ENCODE measurements around the gene PRKG1.

DNA sequence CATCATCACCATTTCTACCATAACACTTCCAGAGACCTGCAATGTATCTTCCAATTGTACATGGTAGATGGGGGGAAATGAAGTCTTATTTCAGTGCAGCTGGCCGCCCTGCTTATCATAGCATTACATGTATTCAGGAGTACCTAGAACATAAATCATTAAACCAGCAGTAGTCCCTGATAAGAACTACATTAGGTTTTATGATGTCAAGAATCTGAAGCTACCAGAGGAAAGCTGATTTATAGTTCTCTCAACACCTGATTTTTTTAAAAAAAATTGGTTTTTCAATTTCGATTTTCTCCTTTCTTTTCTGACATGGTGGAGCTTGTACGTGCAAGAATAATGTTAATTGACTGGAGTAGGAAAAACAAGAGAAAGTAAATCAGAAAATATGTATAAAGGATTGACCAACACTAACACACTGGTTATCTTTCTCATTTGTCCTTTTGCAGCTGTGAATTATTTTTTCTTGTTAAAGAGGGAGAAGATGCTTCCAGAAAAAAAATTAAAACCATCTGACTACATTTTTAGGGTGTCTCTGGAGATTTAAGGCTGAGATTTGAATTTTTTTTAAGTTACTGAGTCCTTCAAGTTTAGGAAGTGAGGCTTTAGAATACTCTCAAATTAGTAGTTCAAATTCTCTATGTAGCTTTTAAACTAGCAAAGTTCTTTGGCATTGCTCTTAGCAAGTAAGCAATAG, 566.0 kb downstream of the PRKG1 start:
- TF ChIP-seq POLR2AphosphoS5 (IDR thresholded peaks at IDR 0.05; ENCODE audit: low read depth, low read length) (no peak), SIN3A (IDR thresholded peaks at IDR 0.05; ENCODE audit: borderline replicate concordance, insufficient read depth, low read length) (no peak), TAF1 (IDR thresholded peaks at IDR 0.05; ENCODE audit: borderline replicate concordance, insufficient read depth, low read length) (no peak)
- TF ChIP-seq, protein P1, sequence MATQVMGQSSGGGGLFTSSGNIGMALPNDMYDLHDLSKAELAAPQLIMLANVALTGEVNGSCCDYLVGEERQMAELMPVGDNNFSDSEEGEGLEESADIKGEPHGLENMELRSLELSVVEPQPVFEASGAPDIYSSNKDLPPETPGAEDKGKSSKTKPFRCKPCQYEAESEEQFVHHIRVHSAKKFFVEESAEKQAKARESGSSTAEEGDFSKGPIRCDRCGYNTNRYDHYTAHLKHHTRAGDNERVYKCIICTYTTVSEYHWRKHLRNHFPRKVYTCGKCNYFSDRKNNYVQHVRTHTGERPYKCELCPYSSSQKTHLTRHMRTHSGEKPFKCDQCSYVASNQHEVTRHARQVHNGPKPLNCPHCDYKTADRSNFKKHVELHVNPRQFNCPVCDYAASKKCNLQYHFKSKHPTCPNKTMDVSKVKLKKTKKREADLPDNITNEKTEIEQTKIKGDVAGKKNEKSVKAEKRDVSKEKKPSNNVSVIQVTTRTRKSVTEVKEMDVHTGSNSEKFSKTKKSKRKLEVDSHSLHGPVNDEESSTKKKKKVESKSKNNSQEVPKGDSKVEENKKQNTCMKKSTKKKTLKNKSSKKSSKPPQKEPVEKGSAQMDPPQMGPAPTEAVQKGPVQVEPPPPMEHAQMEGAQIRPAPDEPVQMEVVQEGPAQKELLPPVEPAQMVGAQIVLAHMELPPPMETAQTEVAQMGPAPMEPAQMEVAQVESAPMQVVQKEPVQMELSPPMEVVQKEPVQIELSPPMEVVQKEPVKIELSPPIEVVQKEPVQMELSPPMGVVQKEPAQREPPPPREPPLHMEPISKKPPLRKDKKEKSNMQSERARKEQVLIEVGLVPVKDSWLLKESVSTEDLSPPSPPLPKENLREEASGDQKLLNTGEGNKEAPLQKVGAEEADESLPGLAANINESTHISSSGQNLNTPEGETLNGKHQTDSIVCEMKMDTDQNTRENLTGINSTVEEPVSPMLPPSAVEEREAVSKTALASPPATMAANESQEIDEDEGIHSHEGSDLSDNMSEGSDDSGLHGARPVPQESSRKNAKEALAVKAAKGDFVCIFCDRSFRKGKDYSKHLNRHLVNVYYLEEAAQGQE (IDR thresholded peaks at IDR 0.05; ENCODE audit: insufficient read depth in 1 of 2, low read depth in 2 of 2, low read length in 2 of 2): no peak
